C1 segment of cervical spinal cord (tissue), 14 donors: ENCODE measurements around the gene DSTYK.
"Not testable (repeated sequence)": the region's sequence is repeated elsewhere in the genome, so short reads cannot be mapped to it uniquely, and the experiment has no call there.

Source experiments
- DNase-seq, 14 donors: peaks; one replicate each; lab custom pipeline; 2025; lab: John Stamatoyannopoulos, UW

Gene DSTYK

DNA sequence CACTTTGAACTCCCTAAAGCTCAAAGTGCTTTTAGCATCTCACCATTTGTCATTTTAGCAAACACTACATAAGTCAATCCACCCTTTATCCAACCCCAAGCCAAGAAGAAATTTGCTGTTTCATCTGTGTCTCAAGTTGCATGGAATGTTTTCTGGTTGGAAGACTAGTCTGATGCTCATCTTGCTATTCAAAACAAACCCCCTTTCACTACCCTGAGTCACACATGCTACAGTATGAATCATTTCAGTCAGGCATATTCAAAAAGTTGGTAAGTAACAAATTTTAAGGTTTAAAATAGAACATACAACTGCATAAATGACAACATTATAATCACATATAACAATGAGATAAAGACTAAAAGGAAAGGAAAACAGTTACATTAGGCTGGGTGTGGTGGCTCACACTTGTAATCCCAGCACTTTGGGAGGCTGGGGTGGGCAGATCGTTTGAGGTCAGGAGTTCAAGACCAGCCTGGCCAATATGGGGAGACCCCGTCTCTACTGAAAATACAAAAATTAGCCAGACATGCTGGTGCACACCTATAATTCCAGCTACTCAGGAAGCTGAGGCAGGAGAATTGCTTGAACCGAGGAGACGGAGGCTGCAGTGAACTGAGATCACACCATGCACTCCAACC, 38.7 kb downstream of the DSTYK start:
- DNase-seq: no peak

DNA sequence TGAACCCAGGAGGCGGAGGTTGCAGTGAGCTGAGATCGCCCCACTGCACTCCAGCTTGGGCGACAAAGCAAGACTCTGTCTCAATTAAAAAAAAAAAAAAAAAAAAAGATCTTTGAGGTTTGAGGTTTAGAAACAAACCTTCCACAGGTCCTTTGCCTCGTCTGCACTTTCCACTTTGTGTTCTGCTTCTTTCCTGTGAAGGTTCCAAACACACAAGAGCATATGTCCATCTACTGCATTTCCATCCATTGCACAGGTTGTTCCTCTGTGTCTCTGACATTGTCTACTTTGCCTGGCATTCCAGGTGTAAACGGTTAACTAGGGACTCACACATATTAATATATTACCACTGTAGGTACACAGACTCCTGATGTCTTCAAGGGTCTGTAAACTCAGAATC, 40.1 kb downstream of the DSTYK start:
- DNase-seq: no peak

DNA sequence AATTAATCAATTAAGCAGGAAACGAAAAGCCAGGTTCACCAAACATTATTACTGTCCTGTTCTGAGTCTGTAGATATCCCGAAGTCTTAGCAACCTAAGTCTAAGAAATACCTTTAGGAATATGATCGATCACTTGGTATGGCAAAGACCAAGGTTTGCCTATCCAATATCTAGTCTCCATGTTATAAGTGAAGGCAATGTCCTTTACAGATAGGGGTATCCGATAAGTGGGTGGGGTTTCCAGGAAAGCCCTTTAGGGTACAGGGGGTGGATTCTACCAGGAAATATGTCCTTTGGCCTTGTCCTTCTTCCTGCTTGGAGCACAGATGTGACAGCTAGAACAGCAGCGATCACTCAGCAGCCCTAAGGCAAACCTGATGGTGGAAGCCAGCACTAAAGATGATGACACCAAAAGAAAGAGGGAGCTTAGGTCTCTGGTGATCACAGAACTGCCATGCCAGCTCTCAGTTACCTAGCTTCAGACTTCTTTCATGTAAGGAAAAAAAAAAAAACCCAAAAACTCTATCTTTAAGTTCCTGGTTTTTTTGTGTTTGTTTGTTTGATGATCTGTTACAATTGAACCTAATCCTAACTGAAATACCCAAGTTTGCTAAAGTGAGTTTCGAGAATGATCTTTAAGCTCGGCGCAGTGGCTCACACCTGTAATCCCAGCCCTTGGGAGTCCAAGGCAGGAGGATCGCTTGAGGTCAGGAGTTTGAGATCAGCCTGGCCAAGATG, 40.8 kb downstream of the DSTYK start:
- DNase-seq: no peak

DNA sequence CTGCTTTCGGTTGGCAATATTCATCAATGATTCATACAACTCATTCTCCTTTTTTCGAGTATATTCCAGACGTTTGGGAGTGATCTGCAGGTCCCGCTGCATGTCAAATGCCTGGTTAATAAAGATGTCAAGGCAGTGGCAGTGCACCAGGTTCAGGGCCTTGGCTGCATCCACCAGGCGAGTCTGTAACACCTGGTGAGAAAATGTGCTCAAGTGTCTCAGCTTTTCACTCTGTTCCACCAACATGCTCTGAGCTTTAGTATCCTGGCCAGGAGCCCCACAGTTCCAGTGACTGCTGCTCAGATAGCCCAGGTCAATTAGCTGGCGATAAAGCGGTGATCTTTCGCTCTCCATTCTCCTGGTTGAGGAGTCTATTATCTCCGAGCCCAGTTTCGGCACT, 42.3 kb downstream of the DSTYK start:
- peak in 1 of 14 donors; percentile 36 for DNase-seq

DNA sequence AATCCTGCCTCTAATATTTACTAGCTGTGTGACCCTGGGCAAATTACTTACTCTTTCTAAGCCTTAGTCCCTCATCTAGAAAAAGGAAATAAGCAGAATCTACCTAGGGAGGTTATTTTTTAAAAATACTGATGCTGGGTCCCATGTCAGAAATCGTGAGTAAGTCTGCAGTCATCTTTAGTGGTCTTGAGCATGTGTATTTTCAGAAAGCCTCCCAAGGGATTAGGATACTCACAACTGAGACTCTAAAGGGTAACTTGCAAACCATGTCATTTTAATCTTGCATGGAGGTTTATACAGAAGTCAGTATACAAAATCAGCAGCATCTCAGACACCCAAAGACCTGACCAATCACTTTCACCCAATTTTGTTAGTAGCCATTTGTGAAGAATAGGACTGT, 43.2 kb downstream of the DSTYK start:
- no peak for DNase-seq

DNA sequence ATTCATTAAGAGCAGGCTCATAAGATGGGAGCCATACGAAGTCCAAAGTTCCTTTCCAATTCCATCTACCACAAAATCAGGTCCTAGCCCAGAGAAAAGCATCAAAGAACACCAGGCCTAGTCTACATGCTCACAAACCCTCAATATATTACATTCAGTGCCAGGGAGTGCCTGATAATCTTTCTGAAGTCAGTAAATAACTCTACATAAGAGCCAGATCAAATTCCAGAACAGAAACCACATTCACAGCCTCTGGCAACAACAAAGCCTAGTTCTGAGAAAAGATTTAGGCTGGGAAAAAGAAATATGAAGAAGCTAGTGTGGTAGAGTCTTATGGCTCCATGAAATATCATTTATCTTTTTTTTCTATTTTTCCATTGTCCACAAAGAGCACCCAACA, 49.2 kb downstream of the DSTYK start:
- no peak for DNase-seq

GRCh38 chr1:205161076-205161475, 50.4 kb downstream of the DSTYK start:
- DNase-seq: no peak

DNA sequence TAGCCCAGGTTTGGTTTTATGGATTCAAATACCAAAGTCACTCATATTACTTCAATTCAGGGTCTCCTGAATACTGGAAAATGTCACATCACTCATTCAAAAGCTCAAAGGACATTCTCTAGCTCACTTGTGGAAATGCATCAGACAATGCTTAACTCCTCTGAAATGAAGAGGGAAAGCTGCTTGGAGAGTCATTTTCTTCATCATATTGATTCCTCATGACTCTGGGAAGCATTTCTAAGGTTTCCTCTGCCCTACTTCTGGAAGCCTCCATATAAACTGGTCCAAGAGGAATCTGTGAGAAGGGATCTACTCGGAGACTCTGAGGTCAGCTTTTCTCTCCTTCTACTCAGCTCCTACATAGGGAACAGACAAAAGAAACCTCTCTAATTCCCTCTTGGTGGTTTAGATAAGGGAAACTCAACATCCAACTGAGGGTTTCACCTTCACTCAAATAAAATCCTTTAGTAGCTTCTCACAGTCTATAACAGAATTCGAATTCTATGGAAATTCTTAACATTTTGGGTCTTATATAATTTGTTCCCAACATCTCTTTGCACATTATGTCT, 53.4 kb downstream of the DSTYK start:
- no peak for DNase-seq

GRCh38 chr1:205155665-205156377, 55.7 kb downstream of the DSTYK start:
- DNase-seq: not testable (repeated sequence)

- DNase-seq: no peak
Observed at GRCh38 chr1:205152505-205152904, 59.0 kb downstream of the DSTYK start.

GRCh38 chr1:205150651-205151428, 60.7 kb downstream of the DSTYK start:
- DNase-seq: no peak

DNA sequence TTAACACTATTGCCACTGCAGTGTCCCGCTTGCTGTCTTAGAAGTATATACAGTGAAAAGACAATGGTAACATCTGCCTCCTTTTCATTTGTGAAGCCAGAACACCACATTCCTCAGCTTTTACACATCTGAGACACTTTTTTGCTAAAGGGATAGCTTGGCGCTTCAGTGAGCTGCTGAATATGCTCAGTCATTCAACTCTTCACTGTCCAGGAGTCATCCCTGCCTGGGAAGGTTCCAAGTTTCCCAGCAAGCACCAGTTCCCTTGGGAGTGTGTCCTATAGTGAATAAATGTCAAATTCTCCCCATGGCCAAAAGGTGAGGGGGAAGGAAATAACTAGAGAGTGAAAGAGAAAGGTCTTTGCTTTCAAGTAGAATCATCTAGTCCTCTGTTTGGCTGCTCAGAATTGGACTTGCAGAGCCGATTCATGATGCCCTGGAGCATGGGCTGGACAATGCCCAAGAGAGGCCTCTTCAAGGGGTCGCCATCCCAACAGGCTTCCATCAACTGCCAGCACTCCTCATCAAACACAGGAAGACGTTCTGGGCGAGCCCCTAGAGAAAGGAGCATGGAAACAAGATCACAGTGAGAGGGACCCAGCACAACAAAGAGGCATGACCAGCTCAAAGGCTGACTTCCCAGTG, 64.2 kb downstream of the DSTYK start:
- DNase-seq: no peak

GRCh38 chr1:205144751-205145150, 66.8 kb downstream of the DSTYK start:
- no peak for DNase-seq

- no peak for DNase-seq
Observed at GRCh38 chr1:205144046-205144720, 67.3 kb downstream of the DSTYK start.

DNA sequence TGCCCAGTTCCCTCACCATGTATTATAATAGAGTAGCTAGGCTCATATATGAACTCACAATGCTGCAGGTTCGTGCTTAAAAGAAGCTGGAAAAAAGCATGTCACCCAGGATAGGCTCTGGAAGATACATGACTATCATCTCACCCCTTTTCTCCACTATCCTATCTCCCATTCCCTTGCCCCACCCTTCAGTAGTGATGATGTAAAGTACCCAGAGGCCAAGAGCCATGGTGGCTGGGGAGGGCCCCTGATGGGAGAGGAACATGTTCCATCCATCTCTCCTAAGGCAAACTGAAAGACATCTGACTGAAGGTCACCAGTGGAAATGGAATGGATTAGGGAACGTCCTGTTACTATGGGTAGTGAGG, 69.4 kb downstream of the DSTYK start:
- DNase-seq: no peak

DNA sequence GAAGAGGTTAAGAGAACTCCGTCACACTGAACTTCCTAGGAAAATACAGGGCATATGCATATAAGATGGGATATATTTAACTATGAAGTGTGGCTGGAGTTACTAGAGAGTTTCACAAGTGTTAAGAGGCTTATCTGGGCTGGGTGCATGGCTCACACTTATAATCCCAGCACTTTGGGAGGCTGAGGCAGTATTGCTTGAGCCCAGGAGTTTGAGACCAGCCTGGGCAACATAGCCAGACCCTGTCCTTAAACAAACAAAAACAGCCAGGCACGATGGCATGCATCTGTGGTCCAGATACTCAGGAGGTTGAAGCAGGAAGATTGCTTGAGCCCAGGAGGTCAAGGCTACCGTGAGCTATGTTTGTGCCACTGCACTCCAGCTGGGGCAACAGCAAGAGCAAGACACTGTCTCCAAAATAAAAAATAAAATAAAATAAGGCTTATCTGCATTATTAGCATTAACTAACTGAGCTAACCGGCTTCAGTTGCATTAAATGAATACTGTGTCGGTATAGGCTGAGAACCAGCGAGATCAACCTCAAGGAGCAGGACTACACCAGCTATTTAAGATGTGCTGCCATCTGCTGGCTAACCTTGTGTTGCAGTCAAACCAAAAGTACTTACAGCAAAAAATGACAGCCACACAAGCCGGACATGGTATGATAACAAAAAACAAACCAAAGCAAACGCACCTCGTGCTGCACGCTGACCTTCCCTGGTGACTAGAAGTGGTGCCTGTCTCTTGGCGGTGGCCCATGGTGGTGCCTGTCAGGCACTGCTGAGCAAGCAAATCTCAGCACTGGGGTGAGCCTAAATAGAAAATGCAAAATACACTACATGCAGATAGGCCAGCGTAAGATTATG, 70.0 kb downstream of the DSTYK start:
- DNase-seq: peak in 12 of 14 donors; percentile 8 to 71 (median 50)

DNA sequence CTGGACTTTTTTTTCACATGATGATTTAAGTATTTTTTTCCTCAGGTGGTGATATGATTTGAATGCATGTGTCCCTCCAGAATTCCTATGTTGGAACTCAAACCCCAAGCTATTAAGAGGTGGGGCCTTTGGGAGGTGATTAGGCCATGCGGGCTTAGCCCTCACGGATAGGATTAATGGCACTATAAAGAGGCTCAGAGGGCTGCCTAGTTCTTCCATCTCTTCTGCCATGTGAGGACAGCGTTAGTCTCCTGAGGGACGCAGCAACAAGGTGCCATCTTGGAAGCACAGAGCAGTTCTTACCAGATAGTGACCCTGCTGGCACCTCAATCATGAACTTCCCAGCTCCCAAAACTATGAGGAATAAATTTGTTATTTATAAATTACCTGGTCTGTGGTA, 71.4 kb downstream of the DSTYK start:
- DNase-seq: no peak

DNA sequence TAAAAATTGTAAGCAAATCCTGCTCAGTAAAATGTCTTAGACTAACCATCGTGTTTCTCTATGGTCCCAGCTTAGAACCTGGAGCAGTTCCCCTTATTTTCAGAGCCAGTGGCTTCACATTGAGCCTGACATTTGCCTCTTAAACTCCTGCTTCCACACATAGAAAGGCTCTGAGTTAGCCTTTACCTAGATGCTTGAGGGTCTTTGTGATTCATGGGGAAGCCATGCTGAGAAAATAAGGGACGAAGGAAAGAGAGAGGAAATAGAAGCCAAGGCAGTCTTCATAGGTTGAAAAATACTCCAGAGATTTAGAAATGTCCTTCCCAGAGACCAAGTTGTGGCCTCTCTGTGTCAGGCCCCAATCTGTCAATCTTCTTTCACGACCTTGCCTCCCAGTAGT, 73.6 kb downstream of the DSTYK start:
- DNase-seq: no peak

DNA sequence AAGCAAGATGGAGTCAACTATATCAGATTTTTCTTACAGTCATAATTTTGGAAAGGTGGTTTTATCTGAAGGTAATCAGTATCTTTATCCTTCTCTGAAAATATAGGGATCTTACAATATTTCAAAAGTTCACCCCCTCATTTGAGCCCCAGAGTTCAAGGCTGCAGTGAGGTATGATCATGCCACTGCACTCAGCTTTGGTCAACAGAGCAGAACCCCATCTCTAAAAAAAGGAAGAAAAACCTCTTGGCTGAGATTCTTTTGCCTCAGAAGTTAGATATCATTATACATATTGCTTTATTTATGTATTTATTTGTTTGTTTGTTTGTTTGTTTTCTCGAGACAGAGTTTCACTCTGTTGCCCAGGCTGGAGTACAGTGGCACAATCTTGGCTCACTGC, 78.2 kb downstream of the DSTYK start:
- DNase-seq: no peak
